Fibroblast of skin of back (primary cell): Measurements from ENCODE around the gene SKIL.

Experiments used
- DNase-seq: peaks from one replicate; pipeline ENCODE4 v3.0.0-alpha.2; 2013

SKIL gene

GRCh38 chr3:170405101-170405500 lies 47.6 kb downstream of the SKIL start:
- no peak for DNase-seq

GRCh38 chr3:170410428-170411029 lies 53.0 kb downstream of the SKIL start:
- peak; percentile 25 for DNase-seq

GRCh38 chr3:170413291-170413690 lies 55.8 kb downstream of the SKIL start:
- DNase-seq: no peak

- DNase-seq: peak; percentile 80
These were observed 56.7 kb downstream of the SKIL start for GRCh38 chr3:170414202-170414663.

- DNase-seq: no peak
These were observed 59.6 kb downstream of the SKIL start for GRCh38 chr3:170417090-170417489.

GRCh38 chr3:170418422-170419398 lies 61.2 kb downstream of the SKIL start, which contains the start of gene CLDN11:
CLDN11 (plus strand) TSS chr3:170418868; CDS start chr3:170419067, 199 bp downstream.
- peak; percentile 37 for DNase-seq

GRCh38 chr3:170419557-170420087 lies 62.1 kb downstream of the SKIL start:
- DNase-seq: peak; percentile 11

- no peak for DNase-seq
These were observed 62.8 kb downstream of the SKIL start for GRCh38 chr3:170420307-170420821.

GRCh38 chr3:170421111-170421641 lies 63.7 kb downstream of the SKIL start:
- no peak for DNase-seq

- no peak for DNase-seq
These were observed 64.2 kb downstream of the SKIL start for GRCh38 chr3:170421758-170422157.

GRCh38 chr3:170423001-170423615 lies 65.6 kb downstream of the SKIL start:
- DNase-seq: no peak

- DNase-seq: no peak
These were observed 67.4 kb downstream of the SKIL start for GRCh38 chr3:170424879-170425278.

GRCh38 chr3:170425491-170426239 lies 68.2 kb downstream of the SKIL start:
- no peak for DNase-seq

GRCh38 chr3:170426240-170426797 lies 68.8 kb downstream of the SKIL start:
- no peak for DNase-seq

GRCh38 chr3:170428095-170428494 lies 70.6 kb downstream of the SKIL start:
- DNase-seq: no peak

GRCh38 chr3:170429050-170429449 lies 71.5 kb downstream of the SKIL start:
- DNase-seq: peak; percentile 68

GRCh38 chr3:170431054-170431453 lies 73.5 kb downstream of the SKIL start:
- no peak for DNase-seq

- no peak for DNase-seq
These were observed 74.9 kb downstream of the SKIL start for GRCh38 chr3:170432416-170432815.

- no peak for DNase-seq
These were observed 79.2 kb downstream of the SKIL start for GRCh38 chr3:170436697-170437096.

GRCh38 chr3:170437176-170437575 lies 79.7 kb downstream of the SKIL start:
- no peak for DNase-seq

- DNase-seq: no peak
These were observed 80.3 kb downstream of the SKIL start for GRCh38 chr3:170437696-170438407.
